NCI-H2081 treated with DMSO at 0.1 percent for 48 hours (cell line): ENCODE measurements around the gene SNRK.

Experiments
- DNase-seq: peaks from one replicate; lab custom pipeline; 2025; lab: John Stamatoyannopoulos, UW

SNRK gene

DNA sequence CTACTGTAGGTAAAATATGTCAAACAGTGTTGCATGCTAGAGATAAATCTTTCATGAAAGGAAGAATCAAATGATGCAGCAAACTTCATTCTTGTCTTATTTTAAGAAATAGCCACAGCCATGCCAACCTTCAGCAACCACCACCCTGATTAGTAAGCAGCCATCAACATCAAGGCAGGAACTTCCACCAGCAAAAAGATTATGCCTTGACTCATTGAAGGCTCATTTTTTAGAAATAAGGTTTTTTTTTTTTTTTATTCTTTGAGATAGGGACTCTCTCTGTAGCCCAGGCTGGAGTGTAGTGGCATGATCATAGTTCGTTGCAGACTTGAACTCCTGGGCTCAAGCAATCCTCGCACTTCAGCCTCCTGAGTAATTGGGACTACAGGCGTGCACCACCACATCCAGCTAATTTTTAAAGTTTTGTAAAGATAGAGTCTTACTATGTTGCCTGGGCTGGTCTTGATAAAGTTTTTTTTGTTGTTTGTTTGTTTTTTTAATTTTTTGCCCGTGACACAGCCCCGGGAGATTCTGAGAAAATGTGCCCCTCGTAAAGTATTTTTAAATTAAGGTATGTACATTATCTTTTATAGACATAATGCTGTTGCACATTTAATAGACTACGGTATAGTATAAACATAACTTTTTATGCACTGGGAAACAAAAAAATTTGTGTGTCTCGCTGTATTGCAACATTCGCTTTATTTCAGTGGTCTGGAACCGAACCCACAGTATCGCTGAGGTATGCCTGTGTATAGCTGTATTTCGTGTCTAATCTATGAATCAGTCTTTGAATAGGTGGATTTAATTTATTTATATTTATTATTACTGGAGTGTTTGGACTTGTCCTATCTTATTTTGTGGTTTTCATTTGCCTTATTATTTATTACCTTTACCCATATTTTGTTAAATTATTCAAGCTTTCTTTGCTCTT lies 23.3 kb downstream of the SNRK start:
- no peak for DNase-seq

GRCh38 chr3:43316783-43317460 lies 30.6 kb downstream of the SNRK start:
- DNase-seq = no peak

DNA sequence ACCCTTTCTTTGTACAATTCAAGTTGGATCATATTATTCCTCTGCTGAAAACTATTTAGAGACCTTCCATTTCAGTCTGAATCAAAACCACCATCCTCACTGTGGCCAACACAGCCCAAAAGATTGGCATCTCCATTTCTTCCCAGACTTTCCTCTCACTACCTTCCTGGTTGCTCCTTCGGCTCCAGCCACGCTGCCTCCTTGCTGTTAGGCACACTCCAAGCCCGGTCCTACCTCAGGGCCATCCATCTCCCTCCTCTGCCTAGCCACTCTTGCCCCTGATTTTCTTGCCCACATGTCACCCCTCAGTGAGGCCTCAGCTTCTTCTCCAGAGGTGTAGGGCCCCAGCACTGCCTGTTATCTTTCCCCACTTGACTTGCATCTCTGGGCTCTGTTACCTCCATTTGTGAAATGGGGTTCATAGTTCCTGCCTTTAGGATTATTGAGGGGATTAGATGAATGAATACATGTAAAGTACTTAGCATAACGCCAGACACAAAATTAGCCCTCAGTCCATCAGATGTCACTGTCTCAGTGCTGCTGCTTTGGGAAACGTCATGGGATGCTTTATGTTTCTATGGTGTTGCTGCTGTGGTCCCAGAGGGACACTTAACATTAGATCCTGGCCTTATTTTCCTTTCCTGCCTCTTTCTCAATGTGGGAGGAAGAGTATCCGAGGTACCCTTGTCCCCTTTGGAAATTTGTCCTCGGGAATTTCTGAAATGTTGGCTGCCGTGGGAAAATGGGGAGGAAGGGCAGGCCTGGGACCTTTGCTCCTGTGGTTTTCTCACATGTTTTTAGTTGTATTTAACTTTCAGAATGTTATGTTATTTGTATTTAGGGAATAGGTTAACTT lies 31.3 kb downstream of the SNRK start:
- no peak for DNase-seq

- DNase-seq = no peak
Measured at GRCh38 chr3:43319376-43319775, 33.0 kb downstream of the SNRK start.

- DNase-seq = no peak
Measured at GRCh38 chr3:43319794-43320193, 33.5 kb downstream of the SNRK start.

- no peak for DNase-seq
Measured at GRCh38 chr3:43320288-43320687, 33.9 kb downstream of the SNRK start.

DNA sequence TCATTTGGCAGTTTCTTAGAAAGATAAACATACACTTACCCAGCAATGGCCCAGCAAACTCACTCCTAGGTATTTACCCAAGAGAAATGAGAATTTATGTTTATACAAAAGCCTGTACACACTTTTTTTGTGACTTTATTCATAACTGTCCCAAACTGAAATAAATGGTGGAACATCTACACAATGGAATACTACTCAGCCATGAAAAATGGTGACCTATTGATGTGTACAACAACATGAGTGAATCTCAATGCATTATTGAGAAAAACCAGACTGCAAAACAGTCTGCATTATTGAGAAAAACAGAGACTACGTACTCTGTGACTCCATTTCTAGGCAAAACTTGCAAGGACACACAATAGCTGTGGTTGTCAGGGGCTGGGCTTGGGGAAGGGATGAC lies 37.2 kb downstream of the SNRK start:
- no peak for DNase-seq

DNA sequence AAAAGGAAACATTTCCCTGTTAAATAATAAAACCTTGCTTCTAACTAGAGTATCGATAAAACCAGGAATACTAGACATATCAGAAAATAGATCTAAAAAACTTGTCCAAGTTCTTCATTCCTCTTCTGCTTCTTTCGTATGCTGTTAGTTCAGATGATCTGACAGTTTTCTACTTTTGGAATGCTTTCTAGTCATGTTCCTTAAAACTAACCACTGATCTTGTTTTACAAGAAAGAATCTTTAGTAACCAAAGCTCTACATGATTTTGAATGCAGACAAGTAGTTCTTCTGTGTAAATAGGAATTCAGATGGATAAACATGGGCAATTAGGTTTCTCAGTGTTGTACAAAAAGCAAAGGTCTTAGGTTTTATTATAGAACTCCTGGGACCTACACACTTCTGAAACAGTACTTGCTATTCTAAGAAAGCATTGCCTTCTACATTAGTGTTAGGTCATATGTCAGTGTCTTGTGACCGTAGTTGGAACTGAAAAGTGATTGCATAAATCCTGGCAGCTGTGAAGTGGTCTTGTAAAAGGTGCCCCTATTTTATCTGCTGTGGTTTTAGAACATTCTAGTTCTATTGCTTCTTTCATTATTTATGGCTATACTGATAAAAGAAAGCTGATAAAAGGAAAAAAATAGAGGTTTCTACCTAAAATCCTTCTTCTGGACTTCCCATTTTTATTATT lies 40.7 kb downstream of the SNRK start:
- DNase-seq = no peak

- no peak for DNase-seq
Measured at GRCh38 chr3:43327582-43327979, 41.2 kb downstream of the SNRK start.

- DNase-seq = no peak
Measured at GRCh38 chr3:43328653-43329052, 42.3 kb downstream of the SNRK start.

DNA sequence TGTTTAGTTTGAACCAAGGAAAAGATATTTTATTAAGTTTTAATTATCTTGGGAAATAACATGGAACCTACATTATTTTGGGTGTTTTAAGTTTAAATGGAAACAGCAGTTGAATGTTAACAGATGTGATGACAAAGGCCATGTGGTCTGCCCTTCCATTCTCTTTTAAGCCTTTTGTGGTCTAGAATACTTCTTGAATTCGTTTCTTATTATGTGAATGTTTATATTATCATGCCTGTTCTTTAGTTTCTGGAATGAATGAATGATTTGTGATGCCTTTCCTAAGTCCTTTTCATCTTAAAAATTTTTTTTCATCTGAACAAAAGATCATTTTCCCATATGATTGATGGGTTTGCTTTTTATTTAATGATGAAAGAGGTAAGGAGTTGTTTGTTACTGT lies 44.6 kb downstream of the SNRK start:
- no peak for DNase-seq

GRCh38 chr3:43331381-43331780 lies 45.0 kb downstream of the SNRK start:
- no peak for DNase-seq

DNA sequence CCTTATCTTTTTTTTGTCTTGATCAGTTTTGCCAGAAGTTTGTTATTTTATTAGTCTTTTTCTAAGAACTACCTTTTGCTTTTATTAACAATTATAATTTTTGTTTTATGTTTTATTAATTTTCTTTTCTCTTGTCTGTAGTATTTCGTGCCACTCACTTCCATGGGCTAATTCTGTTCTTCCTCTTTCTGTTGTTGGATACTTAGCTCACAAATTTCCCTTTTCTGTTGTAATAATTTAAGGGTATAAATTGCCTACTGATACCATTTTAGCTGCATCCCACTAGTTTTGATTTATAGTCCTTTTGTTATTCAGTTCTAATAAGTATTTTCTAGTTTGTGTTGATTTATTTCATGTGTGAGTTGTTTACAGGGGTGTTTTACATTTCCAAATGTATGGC lies 48.6 kb downstream of the SNRK start:
- no peak for DNase-seq

DNA sequence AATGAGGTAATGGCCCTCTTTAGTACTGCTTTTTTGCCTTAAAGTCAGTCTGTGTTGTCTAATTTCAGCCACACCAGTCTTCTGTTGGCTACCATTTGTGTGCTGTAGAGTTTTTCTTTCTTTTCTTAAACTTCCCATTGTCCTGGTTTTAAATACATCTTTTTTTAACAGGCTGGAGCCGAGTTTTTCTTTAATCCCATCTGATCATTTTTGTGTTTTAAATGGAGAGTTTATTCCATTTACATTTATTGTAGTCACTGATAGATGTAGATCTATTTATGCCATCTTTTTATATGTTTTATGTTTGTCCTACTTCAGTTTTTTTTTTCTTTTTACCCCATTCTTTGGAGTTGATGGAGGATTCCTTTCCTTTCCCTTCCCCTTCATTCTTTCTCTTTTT lies 49.5 kb downstream of the SNRK start:
- no peak for DNase-seq

DNA sequence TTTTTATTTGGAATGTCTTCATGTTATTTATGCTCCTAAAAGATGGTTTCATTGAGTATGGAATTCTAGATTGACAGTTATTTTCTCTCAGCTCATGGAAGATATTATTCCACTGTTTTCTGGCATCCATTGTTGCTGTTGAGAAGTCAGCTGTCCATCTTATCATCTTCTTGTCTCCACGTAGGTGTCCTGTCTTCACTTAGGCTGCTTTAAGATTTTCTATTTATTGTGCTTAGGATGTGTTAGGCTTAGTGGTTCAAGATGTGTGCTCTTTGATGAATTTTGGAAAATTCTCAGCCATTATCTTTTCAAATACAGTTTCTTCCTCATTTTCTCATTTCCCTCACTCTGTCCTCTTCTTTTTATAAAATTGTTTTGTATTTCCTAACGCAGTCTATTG lies 52.0 kb downstream of the SNRK start:
- DNase-seq = no peak

- no peak for DNase-seq
Measured at GRCh38 chr3:43340403-43340802, 54.1 kb downstream of the SNRK start.

GRCh38 chr3:43341788-43342187 lies 55.4 kb downstream of the SNRK start:
- DNase-seq = no peak

DNA sequence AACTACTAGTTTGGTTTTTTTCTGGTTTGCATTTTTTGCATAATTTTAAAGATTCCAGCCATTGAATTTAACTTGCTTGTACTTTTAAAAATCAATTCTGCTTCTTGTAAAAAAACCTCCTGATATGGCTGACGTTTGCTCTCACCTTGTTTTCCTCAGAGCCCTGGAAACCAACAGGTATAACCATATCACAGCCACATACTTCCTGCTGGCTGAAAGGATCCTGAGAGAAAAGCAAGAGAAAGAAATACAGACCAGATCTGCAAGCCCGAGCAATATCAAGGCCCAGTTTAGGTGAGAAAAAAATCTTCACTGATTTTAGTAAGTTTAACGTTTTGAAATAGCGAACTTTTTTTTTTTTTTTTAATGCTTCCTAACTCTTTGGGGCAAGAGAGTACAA lies 56.8 kb downstream of the SNRK start:
- DNase-seq = no peak

GRCh38 chr3:43343815-43344214 lies 57.5 kb downstream of the SNRK start:
- no peak for DNase-seq

GRCh38 chr3:43344520-43344919 lies 58.2 kb downstream of the SNRK start:
- no peak for DNase-seq

- no peak for DNase-seq
Measured at GRCh38 chr3:43345246-43345645, 58.9 kb downstream of the SNRK start.

- DNase-seq = no peak
Measured at GRCh38 chr3:43345877-43346276, 59.5 kb downstream of the SNRK start.
